ENCODE results near the gene KIAA0513. TPM values are rescaled to one million over a fixed set of nuclear protein-coding genes. Genes with fewer than 3 reads are reported as not detected.

Gene KIAA0513
- total and polyA plus RNA-seq, 2 of the 13 experiments (the other 11 are each of a cell fraction or from before 2014, with no cell fraction given), result 1.8 TPM

DNA sequence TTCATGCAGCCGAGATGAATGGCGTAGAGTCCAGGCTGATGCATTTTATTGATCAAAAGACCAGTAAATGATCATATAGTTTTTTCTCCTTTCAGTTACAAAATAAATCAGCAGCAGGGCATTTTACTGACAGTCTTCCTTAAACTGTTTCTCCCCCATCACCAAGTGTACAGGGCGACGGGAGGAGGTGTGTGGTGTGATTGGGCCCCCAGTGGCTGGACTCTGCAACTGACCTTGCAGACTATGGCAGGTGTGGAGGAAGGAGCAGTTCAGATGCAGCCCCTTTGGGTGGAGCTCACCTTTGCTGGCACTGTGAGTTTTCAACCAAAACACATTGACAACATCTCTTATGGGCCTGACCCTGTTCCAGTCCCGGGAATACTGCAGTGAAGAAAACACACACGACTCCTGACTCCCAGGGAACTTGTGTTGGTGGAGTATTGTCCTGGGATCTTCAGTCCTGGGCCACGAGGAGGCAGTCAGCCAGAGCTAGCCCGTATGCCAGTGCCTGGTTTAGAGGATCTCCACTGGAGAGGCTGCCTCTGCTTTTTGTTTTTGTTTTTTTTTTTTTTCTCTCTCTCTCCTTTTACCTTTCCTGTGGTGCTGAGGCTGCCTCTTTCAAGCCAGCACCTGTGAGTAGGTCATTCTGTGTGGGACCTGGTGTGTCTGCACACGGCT lies 29.8 kb downstream of the KIAA0513 start (continued):
- 0 out of 2 replicates have a peak, but pooled peaks have one; percentile 26 for TF ChIP-seq ZNF747 (CRISPR knock-in tag; IDR thresholded peaks at IDR 0.05; ENCODE audit: borderline replicate concordance)
- peak; percentile 66 for TF ChIP-seq TEAD3 (CRISPR knock-in tag; optimal IDR thresholded peaks at IDR 0.05; ENCODE audit: borderline replicate concordance)
- no peak for TF ChIP-seq YY1 (IDR thresholded peaks at IDR 0.05; ENCODE audit: insufficient read depth, insufficient replicate concordance, low read depth, low read length)

GRCh38 chr16:85057948-85058347 lies 30.4 kb downstream of the KIAA0513 start:
- no TSS peak for BruUV-seq (replicated peaks)
- Histone ChIP-seq H2AFZ (ENCODE audit: low read length) (no peak overlapping the region), H3K9me3 (ENCODE audit: low read length) (no peaks in the 10 kb centered on the region), H3K9ac (ENCODE audit: insufficient read depth, low read depth, low read length) (no peak overlapping the region), H3K4me3 (replicated peaks in 1 of 3; ENCODE audit: insufficient read depth in 1 of 3, low read depth in 2 of 3, low read length in 3 of 3) (no peak overlapping the region), H3K79me2 (ENCODE audit: insufficient read depth, low read length) (no peaks in the 10 kb centered on the region), H3K4me1 (ENCODE audit: insufficient read depth, low read length) (peaks cover 33% of the 10 kb centered on the region), H4K20me1 (ENCODE audit: insufficient read depth, low read length) (no peaks in the 10 kb centered on the region), H3K27ac (ENCODE audit: extremely low read length, insufficient read depth, low read length) (no peak overlapping the region), H3K27me3 (ENCODE audit: control insufficient read depth in 1 of 2, insufficient read depth in 2 of 2, low read length in 2 of 2) (peaks cover 0 to 13% of the 10 kb centered on the region in 2 experiments; a peak in 4 of 5 replicates), H3K36me3 (replicated peaks in 1 of 2; ENCODE audit: control insufficient read depth in 1 of 2, insufficient read depth in 2 of 2, low read length in 2 of 2) (no peaks in the 10 kb centered on the region), H3K4me2 (ENCODE audit: low read depth, low read length) (no peak overlapping the region)
- ChIA-PET POLR2A (no interaction called here), CTCF (ENCODE audit: low intra/inter-chr PET ratio, low total read pairs) (no interaction called here)
- DNase-seq (ENCODE audit: low spot score) (no peak), FAIRE-seq (no peak), ATAC-seq (no peak)
- 85% methylated on average over 7 of the region's 7 CpGs for WGBS (ENCODE audit: low lambda C conversion rate)
- in situ Hi-C loops (cut with HindIII; ENCODE audit: extremely low pct_ligation_motif_present, low pct_unique_long_range_greater_than_20kb), result no loop called here
- intact Hi-C loops (cut with micrococcal nuclease; ENCODE audit: unreplicated experiment), result no loop called here
- TF ChIP-seq ZNF646 (CRISPR knock-in tag; IDR thresholded peaks at IDR 0.05) (no peak), TARDBP (CRISPR knock-in tag; IDR thresholded peaks at IDR 0.05) (no peak), MTA1 (CRISPR knock-in tag; IDR thresholded peaks at IDR 0.05; ENCODE audit: borderline replicate concordance) (no peak), ZNF709 (CRISPR knock-in tag; IDR thresholded peaks at IDR 0.05) (no peak), ZNF672 (CRISPR knock-in tag; IDR thresholded peaks at IDR 0.05) (no peak), TRIM22 (IDR thresholded peaks at IDR 0.05) (no peak), XRCC5 (optimal IDR thresholded peaks at IDR 0.05; ENCODE audit: low read length) (no peak), ZNF432 (CRISPR knock-in tag; IDR thresholded peaks at IDR 0.05; ENCODE audit: borderline replicate concordance) (no peak), RCOR2 (CRISPR knock-in tag; IDR thresholded peaks at IDR 0.05) (no peak), MATR3 (CRISPR knock-in tag; IDR thresholded peaks at IDR 0.05) (no peak)
- TF ChIP-seq, protein P1, sequence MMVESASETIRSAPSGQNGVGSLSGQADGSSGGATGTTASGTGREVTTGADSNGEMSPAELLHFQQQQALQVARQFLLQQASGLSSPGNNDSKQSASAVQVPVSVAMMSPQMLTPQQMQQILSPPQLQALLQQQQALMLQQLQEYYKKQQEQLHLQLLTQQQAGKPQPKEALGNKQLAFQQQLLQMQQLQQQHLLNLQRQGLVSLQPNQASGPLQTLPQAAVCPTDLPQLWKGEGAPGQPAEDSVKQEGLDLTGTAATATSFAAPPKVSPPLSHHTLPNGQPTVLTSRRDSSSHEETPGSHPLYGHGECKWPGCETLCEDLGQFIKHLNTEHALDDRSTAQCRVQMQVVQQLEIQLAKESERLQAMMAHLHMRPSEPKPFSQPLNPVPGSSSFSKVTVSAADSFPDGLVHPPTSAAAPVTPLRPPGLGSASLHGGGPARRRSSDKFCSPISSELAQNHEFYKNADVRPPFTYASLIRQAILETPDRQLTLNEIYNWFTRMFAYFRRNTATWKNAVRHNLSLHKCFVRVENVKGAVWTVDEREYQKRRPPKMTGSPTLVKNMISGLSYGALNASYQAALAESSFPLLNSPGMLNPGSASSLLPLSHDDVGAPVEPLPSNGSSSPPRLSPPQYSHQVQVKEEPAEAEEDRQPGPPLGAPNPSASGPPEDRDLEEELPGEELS (CRISPR knock-in tag; IDR thresholded peaks at IDR 0.05), result no peak

All from HepG2 (cell line).